ACHN (cell line): ENCODE measurements around the gene SLCO4A1.

Source experiments
- DNase-seq: peaks from one replicate; pipeline ENCODE4 v3.0.0-alpha.2; 2015
- in situ Hi-C: cut with HindIII; loops from 2 replicates; pipeline ENCODE4 v1.10.0; 2017; ENCODE audit warnings: low sequenced_read_pairs, low pct_ligation_motif_present, low pct_unique_long_range_greater_than_20kb

The SLCO4A1 gene

GRCh38 chr20:62701161-62702012 is 59.1 kb downstream of the SLCO4A1 start:
- in situ Hi-C loops: no loop called here
- no peak for DNase-seq

- in situ Hi-C loops: no loop called here
- DNase-seq: no peak
Observed at GRCh38 chr20:62702013-62702300, 59.7 kb downstream of the SLCO4A1 start.

DNA sequence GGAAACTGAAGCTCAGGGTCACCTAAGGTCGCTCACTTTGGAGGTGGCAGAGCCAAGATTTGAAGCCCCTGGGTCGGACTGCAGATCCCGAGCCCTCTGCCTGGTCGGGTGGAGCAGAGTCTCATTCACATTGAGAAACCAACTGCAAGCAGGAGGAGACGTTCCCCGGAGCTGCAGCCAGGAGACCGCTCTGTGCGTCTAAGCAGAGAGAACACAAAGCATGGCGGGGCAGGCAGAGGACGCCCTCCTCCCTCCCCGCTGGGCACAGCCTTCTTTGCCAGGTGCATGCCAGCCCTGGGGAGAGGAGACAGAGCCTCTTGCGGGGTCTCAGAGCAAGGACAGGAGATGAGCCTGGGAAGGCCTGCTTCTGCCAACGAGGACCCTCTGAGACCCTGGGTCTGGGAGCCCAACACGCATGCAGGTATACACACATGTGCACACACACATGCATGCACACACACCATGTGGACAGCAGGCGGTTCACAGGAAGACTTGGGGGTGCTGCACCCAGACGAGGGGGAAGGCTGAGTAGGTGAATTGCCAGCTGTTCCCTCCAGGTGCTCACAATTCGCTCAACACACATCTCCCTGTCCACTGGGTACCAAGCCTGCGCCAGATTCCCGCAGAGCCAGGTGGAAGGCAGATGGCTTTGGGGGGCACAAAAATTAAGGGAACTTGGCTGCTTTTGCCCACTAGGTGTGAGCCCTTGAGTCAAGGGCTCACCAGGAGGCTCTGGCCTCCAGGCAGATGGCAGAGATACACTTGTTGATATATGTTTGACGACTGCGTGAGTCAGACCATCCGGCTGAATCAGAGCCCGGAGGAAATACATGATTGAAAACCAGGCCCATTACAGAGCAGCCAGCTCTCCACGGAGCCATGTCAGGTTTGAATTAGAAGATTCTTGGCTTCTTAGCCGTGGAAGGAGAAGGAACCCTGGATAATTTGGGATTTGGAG is 60.9 kb downstream of the SLCO4A1 start:
- DNase-seq: peak; percentile 83
- in situ Hi-C loops: no loop called here

DNA sequence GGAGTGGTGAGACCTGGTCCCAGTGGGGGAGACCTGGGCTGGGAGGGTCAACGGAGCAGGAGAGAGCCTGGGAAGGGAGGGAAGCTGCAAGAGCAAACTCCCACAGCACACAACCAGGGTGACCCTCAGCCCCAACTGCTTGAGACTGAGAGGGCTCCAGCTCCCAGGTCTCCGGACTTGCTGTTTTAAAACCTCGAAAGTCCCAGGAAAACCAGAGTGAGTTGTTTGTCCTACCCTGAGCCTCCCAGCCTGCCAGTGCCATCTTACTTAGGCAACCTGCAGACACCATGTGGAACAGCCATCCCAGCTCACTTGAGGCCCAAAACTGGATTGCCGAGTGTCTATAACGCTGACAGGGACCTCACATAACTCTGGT is 61.5 kb downstream of the SLCO4A1 start:
- no peak for DNase-seq
- in situ Hi-C loops: no loop called here

GRCh38 chr20:62704341-62704948 is 62.1 kb downstream of the SLCO4A1 start:
- peak; percentile 83 for DNase-seq
- in situ Hi-C loops: no loop called here

DNA sequence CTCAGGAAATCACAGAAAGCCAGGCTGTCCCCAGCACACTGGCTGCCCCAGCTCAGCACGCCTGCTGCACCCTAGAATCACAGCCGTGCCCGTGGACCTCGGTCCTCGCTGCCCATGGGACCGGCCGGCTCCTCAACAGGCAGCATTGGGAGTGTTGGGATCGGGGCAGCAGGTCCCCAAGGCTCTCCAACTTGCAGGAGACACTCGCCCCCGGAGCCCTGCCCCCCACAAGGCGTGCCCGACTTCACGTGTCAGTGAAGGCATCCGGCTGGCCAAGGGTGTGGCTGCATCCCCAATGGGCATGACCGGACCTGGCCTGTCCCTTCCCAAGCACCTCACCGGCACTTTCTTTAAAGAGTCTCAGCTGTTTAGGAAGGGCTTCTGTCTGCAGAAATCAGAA is 63.3 kb downstream of the SLCO4A1 start:
- in situ Hi-C loops: no loop called here
- no peak for DNase-seq

DNA sequence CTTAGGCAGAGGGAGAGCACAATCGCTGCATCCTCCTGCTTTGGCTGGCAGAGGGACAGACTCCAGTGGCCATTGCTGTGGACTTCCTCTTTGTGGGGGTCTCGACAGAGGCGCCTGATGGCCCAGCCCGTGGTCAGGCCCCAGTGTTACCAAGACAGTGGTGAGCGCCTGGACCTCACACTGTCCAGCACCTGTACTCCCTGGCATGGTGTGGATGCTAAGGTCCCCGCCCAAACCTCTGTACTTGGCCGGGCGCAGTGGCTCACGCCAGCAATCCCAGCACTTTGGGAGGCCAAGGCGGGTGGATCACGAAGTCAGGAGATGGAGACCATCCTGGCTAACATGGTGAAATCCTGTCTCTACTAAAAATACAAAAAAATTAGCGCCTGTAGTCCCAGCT is 64.0 kb downstream of the SLCO4A1 start:
- in situ Hi-C loops: no loop called here
- DNase-seq: no peak

DNA sequence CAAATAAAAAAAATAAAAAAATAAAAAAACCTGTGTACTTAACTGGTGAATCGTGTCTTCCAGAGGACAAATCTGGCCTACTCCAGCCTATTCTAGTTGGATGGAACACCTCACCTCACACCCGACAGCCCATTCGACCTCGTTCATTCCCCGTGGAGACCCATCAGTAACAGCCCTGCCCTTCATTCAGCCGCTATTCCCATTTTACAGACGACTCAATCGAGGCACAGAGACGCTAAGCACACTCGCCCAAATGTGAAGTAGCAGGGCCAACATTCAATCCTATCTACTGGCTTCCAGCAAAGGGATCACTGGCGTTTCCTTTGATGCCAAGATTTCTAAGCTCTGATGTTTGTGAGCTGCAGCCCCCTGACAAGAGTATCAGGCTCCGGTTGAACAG is 64.6 kb downstream of the SLCO4A1 start:
- no peak for DNase-seq
- in situ Hi-C loops: no loop called here

DNA sequence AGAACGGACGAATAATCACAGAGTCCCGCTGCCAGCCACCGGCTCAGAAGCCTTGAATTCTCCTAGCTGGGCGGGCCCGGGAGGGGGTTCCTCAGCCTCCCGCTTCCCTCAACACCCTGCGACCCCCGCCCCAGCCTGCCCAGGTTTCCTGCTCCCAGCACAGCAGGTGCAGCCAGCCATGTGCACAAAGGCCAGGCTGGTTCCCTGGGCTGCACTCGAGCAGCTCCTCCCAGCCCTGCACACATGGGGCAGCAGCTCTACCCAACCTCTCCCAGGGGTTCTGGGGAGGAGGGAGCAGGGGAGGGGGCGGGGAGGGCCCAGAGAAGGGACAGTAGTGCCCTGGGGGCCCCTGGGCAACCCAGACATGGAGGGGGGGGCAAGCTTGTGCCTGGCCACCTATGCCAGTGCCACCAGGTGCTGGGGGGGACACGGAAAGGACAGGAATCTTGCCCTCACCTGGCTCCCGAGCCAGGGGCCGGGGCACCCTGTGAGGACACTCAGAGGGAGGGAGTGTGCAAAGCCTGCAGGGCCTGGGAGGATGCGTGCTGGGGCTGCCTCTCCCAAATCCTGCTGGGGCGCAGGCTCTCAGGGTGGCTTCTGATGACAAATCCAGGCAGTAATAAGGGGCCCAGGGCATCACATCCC is 65.1 kb downstream of the SLCO4A1 start:
- no peak for DNase-seq
- in situ Hi-C loops: no loop called here

DNA sequence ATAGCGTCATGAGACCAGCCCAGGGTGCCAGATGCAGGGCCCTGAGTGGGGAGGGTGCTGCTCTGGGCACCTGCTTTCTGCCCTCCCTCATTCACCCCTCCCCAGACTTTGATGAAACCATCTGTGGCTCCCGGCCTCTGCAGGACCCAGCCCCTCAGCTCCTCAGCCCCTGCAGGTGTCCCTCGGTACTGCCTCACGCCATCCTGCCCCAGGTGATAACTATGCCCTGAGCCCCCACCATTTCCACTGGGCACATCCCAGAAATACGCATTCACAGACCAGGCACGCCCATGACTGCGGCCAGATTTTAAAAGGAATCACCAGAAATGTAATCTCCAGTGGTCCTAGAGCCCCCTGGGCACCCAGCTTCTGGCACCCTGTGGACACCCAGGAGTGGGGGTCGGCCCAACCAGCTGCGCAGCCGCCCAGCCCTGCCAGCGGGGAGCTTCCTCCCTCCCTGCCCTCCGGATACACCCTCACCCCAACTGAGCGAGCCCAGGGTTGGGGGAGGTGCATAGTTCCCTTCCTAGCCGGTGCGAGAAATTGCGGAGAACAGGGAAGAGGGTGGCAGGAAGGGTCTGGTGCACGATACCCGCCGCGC is 65.7 kb downstream of the SLCO4A1 start:
- in situ Hi-C loops: no loop called here

GRCh38 chr20:62708591-62709536 is 66.6 kb downstream of the SLCO4A1 start, which contains the start of gene NTSR1:
TSS of gene NTSR1 (plus strand) at chr20:62708836. CDS start at chr20:62709208, 372 bp downstream.
- in situ Hi-C loops: no loop called here
- DNase-seq: no peak

More for the DNA sequence above, 65.7 kb downstream of the SLCO4A1 start:
- DNase-seq: no peak

DNA sequence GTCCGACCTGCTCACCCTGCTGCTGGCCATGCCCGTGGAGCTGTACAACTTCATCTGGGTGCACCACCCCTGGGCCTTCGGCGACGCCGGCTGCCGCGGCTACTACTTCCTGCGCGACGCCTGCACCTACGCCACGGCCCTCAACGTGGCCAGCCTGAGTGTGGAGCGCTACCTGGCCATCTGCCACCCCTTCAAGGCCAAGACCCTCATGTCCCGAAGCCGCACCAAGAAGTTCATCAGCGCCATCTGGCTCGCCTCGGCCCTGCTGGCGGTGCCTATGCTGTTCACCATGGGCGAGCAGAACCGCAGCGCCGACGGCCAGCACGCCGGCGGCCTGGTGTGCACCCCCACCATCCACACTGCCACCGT is 67.2 kb downstream of the SLCO4A1 start:
- DNase-seq: no peak
- in situ Hi-C loops: no loop called here

GRCh38 chr20:62710221-62710885 is 68.0 kb downstream of the SLCO4A1 start:
- in situ Hi-C loops: no loop called here
- DNase-seq: no peak

- in situ Hi-C loops: no loop called here
- DNase-seq: no peak
Observed at GRCh38 chr20:62710886-62711702, 68.8 kb downstream of the SLCO4A1 start.

- in situ Hi-C loops: no loop called here
- DNase-seq: no peak
Observed at GRCh38 chr20:62711703-62712101, 69.4 kb downstream of the SLCO4A1 start.

DNA sequence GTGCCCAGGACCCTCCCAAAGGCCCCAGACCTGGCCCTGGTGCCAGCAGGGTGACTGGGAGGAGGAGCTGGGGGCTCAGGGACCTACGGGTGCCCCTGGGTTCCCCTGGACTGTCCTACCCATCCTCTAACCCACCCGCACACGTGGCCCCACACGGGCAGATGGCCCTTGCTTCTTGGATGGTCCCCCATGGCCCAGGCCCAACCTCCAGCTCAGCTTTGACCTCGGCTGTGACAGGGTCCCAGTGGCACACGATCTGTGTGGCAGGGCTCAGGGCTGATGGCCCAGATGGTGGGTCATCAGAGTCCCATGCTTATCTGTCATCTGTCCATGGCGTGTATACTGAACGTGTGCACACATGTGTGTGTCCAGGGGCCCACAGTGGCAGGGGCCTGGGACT is 70.3 kb downstream of the SLCO4A1 start:
- in situ Hi-C loops: no loop called here
- DNase-seq: no peak
